Liver (tissue), 10 donors: Measurements from ENCODE around the gene B3GNT2. TPM values are rescaled to one million over a fixed set of nuclear protein-coding genes. Genes with fewer than 3 reads are reported as not detected.
A peak's percentile ranks its signal among the peaks of the same experiment; 100 is the strongest.

Experiments
- DNase-seq: peaks from one replicate; pipeline ENCODE4 v3.0.0-alpha.2; 2017; ENCODE audit warnings: low spot score
- H3K27ac ChIP-seq, 2 donors: one replicate each; pipeline ENCODE4 v1.7.0; 2013; ENCODE audit warnings: inconsistent platforms in 2 of 2, low read length in 2 of 2, control low read depth in 1 of 2, low read depth in 1 of 2, mild to moderate bottlenecking in 1 of 2
- H3K27me3 ChIP-seq, 4 donors: one replicate each; pipeline versions ENCODE4 v1.6.1 to v1.7.0; 2013; ENCODE audit warnings: low read length in 3 of 4, inconsistent platforms in 1 of 4, mild to moderate bottlenecking in 1 of 4, moderate library complexity in 1 of 4; ENCODE audit not compliant: control insufficient read depth in 4 of 4, insufficient read depth in 4 of 4
- H3K36me3 ChIP-seq, 4 donors: one replicate each; pipeline versions ENCODE4 v1.6.1 to v1.7.0; 2013; ENCODE audit warnings: low read length in 3 of 4, mild to moderate bottlenecking in 3 of 4, low read depth in 1 of 4, moderate library complexity in 1 of 4; ENCODE audit not compliant: control insufficient read depth in 4 of 4, insufficient read depth in 3 of 4
- H3K4me1 ChIP-seq, 4 donors: one replicate each; pipeline versions ENCODE4 v1.6.1 to v1.7.0; 2013; ENCODE audit warnings: low read length in 3 of 4, mild to moderate bottlenecking in 3 of 4, moderate library complexity in 1 of 4; ENCODE audit not compliant: control insufficient read depth in 4 of 4, insufficient read depth in 4 of 4
- H3K4me3 ChIP-seq, 3 donors: one replicate each; pipeline versions ENCODE4 v1.6.1 to v1.7.0; 2013; ENCODE audit warnings: low read length in 3 of 3, control low read depth in 1 of 3, low read depth in 1 of 3, mild to moderate bottlenecking in 1 of 3
- H3K9ac ChIP-seq, 2 donors: one replicate each; pipeline ENCODE4 v1.7.0; 2013; ENCODE audit warnings: low read length in 2 of 2, mild to moderate bottlenecking in 2 of 2, moderate library complexity in 2 of 2, control low read depth in 1 of 2, low read depth in 1 of 2
- H3K9me3 ChIP-seq, 4 donors: one replicate each; pipeline versions ENCODE4 v1.6.1 to v1.7.0; 2013; ENCODE audit warnings: low read length in 3 of 4; ENCODE audit not compliant: control insufficient read depth in 4 of 4
- CTCF ChIP-seq: fragments of 150-350 bp; IDR thresholded peaks from 2 replicates; pipeline ENCODE4 v1.5.1; 2017; ENCODE audit warnings: improper control_type of control experiment, low read depth, low read length; ENCODE audit not compliant: missing input control
- EGR1 ChIP-seq, 2 donors: IDR thresholded peaks; 2 replicates each; pipeline ENCODE4 v1.6.1; 2016 to 2018; ENCODE audit warnings: antibody characterized with exemption in 2 of 2, low read depth in 2 of 2
- FOXA1 ChIP-seq: IDR thresholded peaks from 2 replicates; pipeline ENCODE4 v1.6.1; 2016; ENCODE audit warnings: antibody characterized with exemption
- FOXA2 ChIP-seq: IDR thresholded peaks from 2 replicates; pipeline ENCODE4 v1.6.1; 2016; ENCODE audit warnings: antibody characterized with exemption
- GABPA ChIP-seq, 2 donors: IDR thresholded peaks in 1 of 2; conservative IDR thresholded peaks in 1 of 2; 2 replicates each; pipeline ENCODE4 v1.6.1; 2016; ENCODE audit warnings: antibody characterized with exemption in 2 of 2, mild to moderate bottlenecking in 1 of 2, moderate library complexity in 1 of 2
- HNF4A ChIP-seq, 2 donors: conservative IDR thresholded peaks; 2 replicates each; pipeline ENCODE4 v1.6.1; 2016; ENCODE audit warnings: antibody characterized with exemption in 2 of 2, mild to moderate bottlenecking in 2 of 2
- HNF4G ChIP-seq: IDR thresholded peaks from 2 replicates; pipeline ENCODE4 v1.6.1; 2016; ENCODE audit warnings: antibody characterized with exemption
- JUND ChIP-seq, 2 donors: IDR thresholded peaks; 2 replicates each; pipeline ENCODE4 v1.6.1; 2016; ENCODE audit warnings: antibody characterized with exemption in 2 of 2
- NR2F2 ChIP-seq: IDR thresholded peaks from 2 replicates; pipeline ENCODE4 v1.6.1; 2016; ENCODE audit warnings: antibody characterized with exemption
- RAD21 ChIP-seq, 2 donors: IDR thresholded peaks; 2 replicates each; pipeline ENCODE4 v1.6.1; 2016; ENCODE audit warnings: antibody characterized with exemption in 2 of 2, mild to moderate bottlenecking in 2 of 2
- REST ChIP-seq: IDR thresholded peaks from 2 replicates; pipeline ENCODE4 v1.6.1; 2016; ENCODE audit warnings: antibody characterized with exemption, mild to moderate bottlenecking
- RXRA ChIP-seq, 2 donors: IDR thresholded peaks; 2 replicates each; pipeline ENCODE4 v1.6.1; 2017 to 2018; ENCODE audit warnings: antibody characterized with exemption in 2 of 2, mild to moderate bottlenecking in 1 of 2
- SP1 ChIP-seq: IDR thresholded peaks from 2 replicates; pipeline ENCODE4 v1.6.1; 2018; ENCODE audit warnings: antibody characterized with exemption, mild to moderate bottlenecking
- TAF1 ChIP-seq: conservative IDR thresholded peaks from 2 replicates; pipeline ENCODE4 v1.6.1; 2016; ENCODE audit warnings: antibody characterized with exemption, mild to moderate bottlenecking
- YY1 ChIP-seq: IDR thresholded peaks from 2 replicates; pipeline ENCODE4 v1.6.1; 2016; ENCODE audit warnings: antibody characterized with exemption, mild to moderate bottlenecking
- WGBS: extraction: QIAGEN DNeasy Blood & Tissue Kit; methylation state at CpG from one replicate; pipeline ENCODE4 v1.1.7; 2013; 5-methylcytosine and 5-hydroxymethylcytosine counted together
- polyA plus RNA-seq, 2 donors: library from polyadenylated mRNA; stranded (reverse) in 1 of 2; unstranded in 1 of 2; fragments of 200-250 nt in 1 of 2; fragments of >200 nt in 1 of 2; fragmentation: Nextera tagmentation in 1 of 2; extraction: Ambion mirVana in 1 of 2; gene quantifications; one replicate each; pipeline versions ENCODE4 v1.2.1 to v1.2.3, GENCODE V29; 2013 to 2015
- small RNA-seq: library from RNA; depleted of rRNA; stranded (forward); fragments of <200 nt; gene quantifications from one replicate; pipeline ENCODE3, GENCODE V24; 2014
- total RNA-seq, 2 donors: library from RNA; depleted of rRNA; stranded (reverse); fragments of >200 nt; gene quantifications; one replicate each; pipeline ENCODE4 v1.2.3, GENCODE V29; 2014
- TF ChIP-seq, protein P1 (sequence below): IDR thresholded peaks from 2 replicates; pipeline ENCODE4 v1.6.1; 2016; ENCODE audit warnings: antibody characterized with exemption
- TF ChIP-seq, protein P2 (sequence below): IDR thresholded peaks from 2 replicates; pipeline ENCODE4 v1.6.1; 2016; ENCODE audit warnings: antibody characterized with exemption
- TF ChIP-seq, protein P3 (sequence below): IDR thresholded peaks from 2 replicates; pipeline ENCODE4 v1.6.1; 2016; ENCODE audit warnings: antibody characterized with exemption
- donor health status: healthy.
- donor health status: healthy.
- donor health status: healthy.
- donor health status: healthy.
- donor health status: healthy.

Gene B3GNT2
- total and polyA plus RNA-seq, 4 donors = 6.4 to 20.2 (median 14.2) TPM

DNA sequence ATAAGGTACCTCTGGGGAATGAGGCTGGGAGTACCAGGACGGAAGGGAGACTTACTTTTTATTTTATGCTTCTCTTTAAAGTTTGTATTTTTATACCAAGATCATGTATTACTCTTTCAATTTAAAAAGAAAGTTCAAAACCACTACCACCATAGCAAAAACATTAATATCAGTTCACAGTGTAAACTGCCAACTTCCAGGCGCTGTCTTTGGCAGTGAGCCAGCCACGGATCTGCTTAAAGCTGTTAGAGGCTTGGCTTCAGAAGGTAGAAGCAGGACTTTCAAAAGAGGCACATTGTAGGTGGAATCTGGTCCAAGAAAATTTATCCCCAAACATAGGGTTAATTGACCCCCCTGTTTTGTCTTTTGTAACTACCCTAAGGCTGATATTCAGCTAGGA is 74.8 kb downstream of the B3GNT2 start:
- H3K27me3 ChIP-seq = no peaks in the 10 kb centered on the region
- DNase-seq = peak; percentile 87
- no peaks in the 10 kb centered on the region for H3K36me3 ChIP-seq
- TF ChIP-seq REST (no peak), GABPA (IDR thresholded peaks at IDR 0.05 in 1 of 2, conservative IDR thresholded peaks at IDR 0.05 in 1 of 2) (no peak), FOXA1 (no peak), FOXA2 (no peak), HNF4A (conservative IDR thresholded peaks at IDR 0.05) (no peak), HNF4G (no peak), CTCF (no peak), RXRA (IDR thresholded peaks at IDR 0.05) (no peak), RAD21 (IDR thresholded peaks at IDR 0.05) (no peak), JUND (IDR thresholded peaks at IDR 0.05) (no peak), YY1 (no peak), TAF1 (no peak), NR2F2 (no peak), EGR1 (IDR thresholded peaks at IDR 0.05; ENCODE audit: low read depth in 2 of 2) (no peak), SP1 (no peak)
- TF ChIP-seq, protein P1, sequence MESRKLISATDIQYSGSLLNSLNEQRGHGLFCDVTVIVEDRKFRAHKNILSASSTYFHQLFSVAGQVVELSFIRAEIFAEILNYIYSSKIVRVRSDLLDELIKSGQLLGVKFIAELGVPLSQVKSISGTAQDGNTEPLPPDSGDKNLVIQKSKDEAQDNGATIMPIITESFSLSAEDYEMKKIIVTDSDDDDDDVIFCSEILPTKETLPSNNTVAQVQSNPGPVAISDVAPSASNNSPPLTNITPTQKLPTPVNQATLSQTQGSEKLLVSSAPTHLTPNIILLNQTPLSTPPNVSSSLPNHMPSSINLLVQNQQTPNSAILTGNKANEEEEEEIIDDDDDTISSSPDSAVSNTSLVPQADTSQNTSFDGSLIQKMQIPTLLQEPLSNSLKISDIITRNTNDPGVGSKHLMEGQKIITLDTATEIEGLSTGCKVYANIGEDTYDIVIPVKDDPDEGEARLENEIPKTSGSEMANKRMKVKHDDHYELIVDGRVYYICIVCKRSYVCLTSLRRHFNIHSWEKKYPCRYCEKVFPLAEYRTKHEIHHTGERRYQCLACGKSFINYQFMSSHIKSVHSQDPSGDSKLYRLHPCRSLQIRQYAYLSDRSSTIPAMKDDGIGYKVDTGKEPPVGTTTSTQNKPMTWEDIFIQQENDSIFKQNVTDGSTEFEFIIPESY = no peak
- TF ChIP-seq, protein P2, sequence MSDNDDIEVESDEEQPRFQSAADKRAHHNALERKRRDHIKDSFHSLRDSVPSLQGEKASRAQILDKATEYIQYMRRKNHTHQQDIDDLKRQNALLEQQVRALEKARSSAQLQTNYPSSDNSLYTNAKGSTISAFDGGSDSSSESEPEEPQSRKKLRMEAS = no peak
- TF ChIP-seq, protein P3, sequence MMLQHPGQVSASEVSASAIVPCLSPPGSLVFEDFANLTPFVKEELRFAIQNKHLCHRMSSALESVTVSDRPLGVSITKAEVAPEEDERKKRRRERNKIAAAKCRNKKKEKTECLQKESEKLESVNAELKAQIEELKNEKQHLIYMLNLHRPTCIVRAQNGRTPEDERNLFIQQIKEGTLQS = no peak
- no peaks in the 10 kb centered on the region for H3K9me3 ChIP-seq
- WGBS = 3% methylated on average over 3 of the region's 3 CpGs
- no peaks in the 10 kb centered on the region for H3K4me1 ChIP-seq
- no peak overlapping the region for H3K27ac ChIP-seq
- no peak overlapping the region for H3K9ac ChIP-seq
- H3K4me3 ChIP-seq = no peak overlapping the region

Small RNA genes within 50 kb of the gene (small RNA-seq; reads per million reads assigned to genes)
- gene MIR5192 (not detected), gene RN7SL51P (not detected)
